ENCODE data around the gene GRM8.

DNA sequence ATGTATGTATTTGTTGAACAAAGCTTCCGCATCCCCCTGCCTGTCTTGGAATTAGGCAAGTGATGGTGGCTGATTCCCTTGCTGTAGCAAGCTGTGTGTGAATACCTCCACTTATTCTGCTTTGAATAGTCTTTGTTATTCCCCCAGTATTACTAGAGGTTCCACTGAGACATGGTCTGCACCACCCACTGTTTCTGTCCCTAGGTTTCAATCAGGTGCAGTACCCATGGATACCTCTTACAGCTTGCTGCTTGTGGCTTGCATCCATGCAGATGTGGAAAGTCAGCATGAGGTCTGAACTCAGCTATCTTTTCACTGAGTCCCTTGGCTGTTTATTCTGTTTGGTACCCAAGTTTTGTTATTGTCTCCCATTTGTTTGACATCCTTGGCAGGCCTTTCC lies 447.4 kb downstream of the GRM8 start:
- no peak for TF ChIP-seq POLR2A (IDR thresholded peaks at IDR 0.05)
- no peak for TF ChIP-seq POLR2AphosphoS5 (IDR thresholded peaks at IDR 0.05)
- no peak for TF ChIP-seq CTCF (IDR thresholded peaks at IDR 0.05)
- no peak for TF ChIP-seq EP300 (IDR thresholded peaks at IDR 0.05)

Measured in stomach (tissue), 4 donors.